GM21723 (cell line): ENCODE results near the gene LARP4B.

Source experiments
- ATAC-seq: cut with Tn5 transposase; IDR thresholded peaks from one replicate; pipeline ENCODE4 v1.9.1; 2021; ENCODE audit warnings: mild to moderate bottlenecking, moderate library complexity; ENCODE audit not compliant: unreplicated experiment

Gene LARP4B

DNA sequence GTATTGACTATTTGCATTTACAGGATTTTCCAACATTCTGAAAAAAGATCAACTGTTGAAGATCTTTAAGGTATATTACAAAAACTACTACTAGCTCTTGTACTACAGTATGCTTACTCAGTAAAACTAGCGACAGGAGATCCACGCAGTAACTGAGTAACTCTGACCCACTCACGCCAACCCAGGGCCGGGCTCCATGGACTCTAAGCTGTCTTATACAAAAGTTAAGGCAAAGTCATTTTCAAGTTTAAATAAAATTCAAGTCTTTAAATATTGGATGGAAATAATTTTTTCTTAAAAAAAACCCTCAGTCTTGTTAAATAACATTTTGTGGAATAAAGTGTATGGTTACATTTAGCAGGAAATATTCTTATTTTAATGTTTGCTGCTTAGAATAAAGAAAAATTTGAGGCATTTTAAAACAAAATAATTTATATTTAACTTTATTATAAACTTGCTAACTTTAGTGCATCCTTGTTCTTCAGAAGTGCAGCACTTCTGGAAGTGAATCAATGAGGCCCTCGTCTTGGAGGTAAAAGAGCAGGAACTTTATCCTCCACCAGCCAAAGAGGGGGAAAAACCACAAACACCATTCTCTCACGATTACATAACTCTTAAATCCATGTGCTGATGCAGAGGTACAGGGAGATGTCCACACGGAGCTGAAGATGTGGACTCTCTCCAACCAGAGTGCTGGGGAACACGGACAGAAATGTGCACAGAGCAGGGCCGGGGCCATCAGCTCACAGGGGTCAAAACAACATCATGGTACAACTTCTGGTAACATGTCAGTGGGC is 119.9 kb downstream of the LARP4B start:
- ATAC-seq = no peak

- ATAC-seq = no peak
Measured at GRCh38 chr10:810351-810846, 121.1 kb downstream of the LARP4B start.

DNA sequence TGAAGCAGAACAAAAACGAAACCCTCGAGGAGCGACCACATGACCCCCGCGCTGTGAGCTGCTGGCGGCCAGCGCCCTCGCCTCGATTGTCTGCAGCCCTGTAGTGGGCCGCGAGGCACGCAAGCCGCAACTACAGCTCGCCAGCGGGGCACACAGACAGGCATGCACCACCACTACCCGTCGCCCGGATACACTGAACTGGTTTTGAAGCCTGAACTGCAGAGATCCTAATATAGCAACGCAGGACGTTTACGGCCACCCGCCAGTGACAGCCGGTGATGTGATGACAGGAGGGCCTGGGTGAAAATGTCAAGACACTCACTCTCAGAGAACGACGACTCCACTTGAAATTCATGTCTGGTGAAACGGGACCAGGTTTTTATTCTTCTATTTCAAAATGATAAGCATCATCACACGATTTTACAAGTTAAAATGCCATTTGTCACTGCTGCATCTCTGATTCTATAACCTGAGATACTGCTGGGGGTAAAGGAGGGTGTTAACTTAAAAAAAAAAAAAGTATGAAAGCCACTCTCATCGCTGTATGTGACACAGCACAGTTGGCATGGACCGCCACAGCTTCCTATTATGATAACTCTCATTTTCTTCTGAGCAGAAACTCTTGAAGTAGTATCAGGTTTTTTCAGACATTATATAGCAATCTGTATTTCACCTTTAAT is 121.7 kb downstream of the LARP4B start:
- ATAC-seq = no peak

GRCh38 chr10:807958-808353 is 123.5 kb downstream of the LARP4B start:
- ATAC-seq = no peak

- no peak for ATAC-seq
Measured at GRCh38 chr10:807163-807957, 124.1 kb downstream of the LARP4B start.

GRCh38 chr10:806451-807162 is 124.9 kb downstream of the LARP4B start:
- ATAC-seq = no peak

DNA sequence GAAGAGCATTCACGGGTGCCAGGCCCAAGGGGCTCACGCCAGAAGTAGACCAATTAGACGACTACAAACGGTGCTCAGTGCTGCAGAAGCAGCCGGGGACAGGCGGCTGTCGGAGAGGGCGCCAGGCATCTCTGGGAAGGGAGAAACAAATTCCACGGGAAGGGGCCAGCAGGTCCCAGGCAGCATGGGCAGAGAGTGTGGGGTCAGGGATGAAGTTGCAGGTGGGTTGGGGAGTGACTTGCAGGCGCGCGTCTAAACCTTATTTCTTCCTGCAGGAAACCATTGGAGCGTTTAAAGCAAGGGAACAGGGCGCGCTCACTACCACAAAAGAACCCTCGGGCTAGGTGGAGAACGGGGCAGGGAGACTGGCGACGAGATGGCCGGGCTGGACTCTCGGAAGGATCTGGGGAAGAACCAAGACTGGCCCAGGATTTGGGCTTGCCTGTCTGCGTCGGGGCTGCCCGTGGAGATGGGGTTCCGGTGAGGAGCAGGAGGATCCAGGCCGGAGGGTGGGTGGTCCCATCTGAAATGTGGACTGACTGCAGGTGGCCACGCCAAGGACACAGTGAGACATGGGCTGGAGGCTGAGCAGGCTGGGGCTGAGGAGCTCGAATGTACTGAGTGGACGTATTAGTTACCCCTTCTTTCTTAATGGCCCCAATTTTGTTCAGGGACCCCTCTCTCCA is 125.7 kb downstream of the LARP4B start:
- ATAC-seq = no peak

DNA sequence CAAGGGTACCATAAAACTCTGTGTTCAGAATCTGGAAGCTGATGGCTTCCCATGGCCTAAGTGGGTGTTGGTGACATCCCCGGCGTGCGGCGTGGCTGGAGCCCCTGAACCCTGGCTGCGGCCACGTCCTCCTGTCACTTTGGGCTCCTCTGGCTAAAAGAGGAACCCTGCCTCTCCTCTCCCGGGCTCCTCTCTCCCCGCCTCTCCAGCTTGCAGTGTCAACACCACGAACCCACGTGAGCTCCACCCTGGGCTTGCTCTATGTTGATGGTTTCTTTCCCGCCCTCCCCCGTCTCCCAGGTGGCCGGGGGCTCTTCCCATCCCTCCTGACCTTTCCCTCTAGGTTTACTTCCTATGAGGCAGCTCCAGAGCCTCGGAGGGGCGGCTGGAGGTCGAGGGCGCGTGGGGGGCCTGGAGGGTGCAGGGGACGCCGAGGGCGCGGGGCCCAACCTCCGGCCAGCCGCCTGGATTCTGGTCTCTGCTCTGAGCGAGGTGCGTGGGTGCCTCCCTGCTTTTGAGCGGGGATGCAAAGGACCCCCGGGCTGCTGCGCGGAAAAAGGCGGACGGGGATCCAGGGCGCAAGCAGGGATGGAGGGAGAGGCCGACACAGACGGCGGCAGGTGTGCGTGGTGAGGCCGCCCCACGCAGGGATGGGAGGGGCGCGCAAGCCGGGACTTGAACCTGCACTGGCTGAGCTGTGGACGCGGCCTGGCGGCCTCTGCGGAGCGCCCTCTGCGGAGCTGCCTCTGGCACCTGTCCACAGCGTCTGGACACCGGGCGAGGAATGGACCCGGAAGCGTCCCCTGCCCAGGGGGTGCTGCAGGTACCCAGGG is 126.5 kb downstream of the LARP4B start:
- no peak for ATAC-seq

GRCh38 chr10:804191-804781 is 127.2 kb downstream of the LARP4B start:
- no peak for ATAC-seq

DNA sequence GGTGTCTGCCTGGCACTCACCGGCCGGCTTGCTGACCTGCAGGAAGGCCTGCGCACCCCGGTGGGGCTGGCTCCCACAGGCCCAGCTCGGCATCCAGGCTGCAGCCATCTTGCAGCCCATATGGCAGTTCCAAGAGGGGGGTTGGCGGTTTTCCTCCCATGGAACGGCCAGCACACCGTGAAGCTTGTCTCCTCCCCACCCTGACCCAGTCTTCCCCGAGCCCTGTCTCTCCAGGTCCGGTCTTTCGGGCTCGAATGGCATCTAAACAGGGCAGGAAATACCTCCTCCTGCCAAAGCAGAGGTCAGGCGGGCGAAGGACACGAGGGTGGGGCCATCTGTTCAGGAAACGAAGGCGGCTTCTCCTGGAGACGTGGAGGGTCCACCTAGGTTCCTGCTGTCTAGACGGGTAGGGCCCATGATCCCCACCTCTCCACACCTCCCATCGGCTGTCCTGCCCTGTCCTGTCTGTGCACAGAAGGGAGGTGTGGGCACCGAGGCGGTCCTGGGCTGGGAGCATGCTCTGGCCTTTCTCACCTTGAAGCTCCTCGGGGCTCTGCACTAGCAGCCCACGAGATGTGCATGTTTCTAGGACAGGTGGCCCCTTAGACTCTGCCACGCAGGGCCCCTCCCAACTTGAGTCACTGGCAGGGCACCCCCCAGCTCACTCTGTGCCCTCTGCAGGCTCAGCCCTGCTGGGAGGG is 128.3 kb downstream of the LARP4B start:
- no peak for ATAC-seq

DNA sequence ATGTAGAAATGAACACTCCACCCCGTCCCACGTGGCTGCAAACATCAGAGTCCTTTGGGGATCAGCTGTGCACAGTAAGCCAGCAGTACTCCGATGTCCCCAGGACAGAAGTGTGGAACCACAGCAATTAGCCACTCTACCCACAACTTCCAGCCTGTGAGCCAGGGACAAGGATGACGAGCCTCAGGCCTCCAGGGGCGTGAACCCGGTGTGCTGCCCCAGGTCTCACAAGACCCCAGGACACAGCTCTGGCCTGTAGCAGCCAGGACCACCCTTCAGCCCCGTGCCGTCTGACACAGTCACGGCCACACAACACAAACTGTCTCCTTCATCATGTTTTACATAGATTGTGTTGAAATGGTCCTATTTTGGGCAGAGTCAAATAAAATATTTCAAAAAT is 129.0 kb downstream of the LARP4B start:
- no peak for ATAC-seq

- no peak for ATAC-seq
Measured at GRCh38 chr10:797179-797578, 134.3 kb downstream of the LARP4B start.

DNA sequence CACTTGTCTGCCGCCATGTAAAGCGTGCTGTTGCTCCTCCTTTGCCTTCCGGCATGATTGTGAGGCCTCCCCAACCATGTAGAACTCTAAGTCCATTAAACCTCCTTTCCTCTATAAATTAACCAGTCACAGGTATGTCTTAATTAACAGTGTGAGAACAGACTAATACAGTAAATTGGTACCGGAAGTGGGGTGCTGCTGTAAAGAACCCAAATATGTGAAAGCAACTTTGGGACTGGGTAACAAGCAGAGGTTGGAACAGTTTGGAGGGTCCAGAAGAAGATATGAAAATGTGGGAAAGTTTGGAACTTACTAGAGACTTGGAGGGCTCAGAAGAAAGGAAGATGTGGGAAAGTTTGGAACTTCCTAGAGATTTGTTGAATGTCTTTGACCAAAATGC is 135.3 kb downstream of the LARP4B start:
- no peak for ATAC-seq

DNA sequence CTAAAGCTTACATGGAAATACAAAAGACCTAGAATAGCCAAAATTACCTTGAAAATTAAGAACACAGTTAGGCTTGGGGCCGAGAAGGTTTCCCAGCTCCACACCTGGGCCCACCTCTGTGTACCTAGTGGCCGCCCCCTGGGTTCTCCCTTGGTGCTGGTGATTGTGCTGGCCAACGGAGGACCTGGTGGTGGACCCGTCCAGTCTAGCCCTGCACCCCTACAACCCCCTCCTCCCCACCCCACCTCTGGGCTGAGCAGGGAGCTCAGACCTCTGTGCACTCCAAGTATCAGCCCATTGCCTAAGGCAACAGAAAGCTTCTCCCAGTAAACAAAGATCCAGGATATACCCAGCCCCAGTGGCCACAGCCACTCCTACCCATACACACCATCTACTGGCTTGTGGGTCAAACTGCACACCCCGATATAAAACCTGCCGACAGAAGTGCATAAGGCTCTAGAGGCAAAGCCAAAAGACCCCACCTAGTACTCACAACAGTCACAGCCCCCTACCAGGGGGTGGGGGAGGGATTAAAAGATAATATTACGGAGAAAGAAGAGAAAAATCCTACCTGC is 137.0 kb downstream of the LARP4B start:
- ATAC-seq = no peak

DNA sequence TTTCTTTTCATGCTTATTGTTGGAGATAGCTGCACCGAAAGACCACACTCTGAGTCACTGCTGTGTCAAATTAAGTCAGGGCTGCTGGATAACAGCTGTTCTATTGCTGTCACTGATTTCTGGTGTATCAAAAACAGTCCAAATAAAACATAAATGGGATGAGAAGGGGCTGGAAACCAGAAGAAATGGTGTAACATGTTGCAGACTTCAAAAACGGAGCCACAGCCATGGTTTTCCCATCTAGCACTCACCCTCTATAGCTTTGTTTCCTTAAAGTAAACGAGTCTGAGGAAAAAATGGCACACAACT is 138.8 kb downstream of the LARP4B start:
- ATAC-seq = no peak

- no peak for ATAC-seq
Measured at GRCh38 chr10:792083-792791, 139.3 kb downstream of the LARP4B start.

- no peak for ATAC-seq
Measured at GRCh38 chr10:791639-792038, 139.9 kb downstream of the LARP4B start.
